ENCODE data around the gene PHLDA3.

The PHLDA3 gene

DNA sequence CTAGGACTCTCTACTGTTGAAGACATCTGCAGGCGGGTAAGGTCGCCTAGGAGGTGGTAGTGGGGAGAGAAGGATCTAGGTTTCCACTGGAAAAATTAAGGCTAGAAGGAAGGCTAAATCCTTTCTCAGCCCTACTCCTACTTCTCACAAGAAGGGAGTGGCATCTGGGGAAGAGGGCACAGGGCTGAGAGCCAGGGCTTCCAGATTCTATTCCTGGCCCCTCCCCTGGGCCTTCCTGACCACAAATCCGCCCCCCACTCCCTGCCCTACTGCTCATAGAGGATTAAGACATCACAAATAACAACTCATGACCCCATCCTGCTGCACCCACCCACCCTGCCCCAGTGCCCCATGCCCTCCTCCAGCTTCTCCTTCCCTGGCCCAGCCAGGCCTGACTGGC, 2.5 kb downstream of the PHLDA3 start:
- no peak for DNase-seq

DNA sequence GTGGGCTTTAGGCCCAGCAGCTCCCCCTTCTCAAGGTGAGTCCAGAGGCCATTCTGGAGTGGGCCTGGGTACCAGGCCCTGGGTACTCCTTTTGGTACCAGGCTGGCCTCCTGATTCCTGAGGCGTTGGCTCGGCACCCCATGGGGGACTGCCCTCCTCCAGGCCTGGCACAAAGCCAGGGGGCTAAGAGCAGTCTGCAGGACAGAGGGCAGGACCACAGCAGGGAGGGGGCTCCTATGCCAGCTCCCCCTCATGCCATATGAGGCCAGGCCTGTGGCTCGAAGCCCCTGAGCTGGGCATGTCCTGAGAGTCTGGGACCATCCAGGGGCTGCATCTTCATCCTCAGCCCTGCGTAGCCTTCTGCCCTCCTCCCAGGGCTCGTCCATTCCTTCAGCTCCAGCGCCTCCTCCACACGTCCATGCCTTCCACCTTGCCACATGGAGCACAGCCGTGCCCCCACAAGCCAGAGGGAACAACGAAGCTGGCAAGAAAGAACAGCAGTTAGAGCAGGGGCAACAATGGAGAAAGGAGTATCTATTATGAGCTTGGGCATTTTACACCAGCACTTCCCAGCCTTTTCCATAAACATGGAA, 3.2 kb downstream of the PHLDA3 start:
- DNase-seq = no peak

DNA sequence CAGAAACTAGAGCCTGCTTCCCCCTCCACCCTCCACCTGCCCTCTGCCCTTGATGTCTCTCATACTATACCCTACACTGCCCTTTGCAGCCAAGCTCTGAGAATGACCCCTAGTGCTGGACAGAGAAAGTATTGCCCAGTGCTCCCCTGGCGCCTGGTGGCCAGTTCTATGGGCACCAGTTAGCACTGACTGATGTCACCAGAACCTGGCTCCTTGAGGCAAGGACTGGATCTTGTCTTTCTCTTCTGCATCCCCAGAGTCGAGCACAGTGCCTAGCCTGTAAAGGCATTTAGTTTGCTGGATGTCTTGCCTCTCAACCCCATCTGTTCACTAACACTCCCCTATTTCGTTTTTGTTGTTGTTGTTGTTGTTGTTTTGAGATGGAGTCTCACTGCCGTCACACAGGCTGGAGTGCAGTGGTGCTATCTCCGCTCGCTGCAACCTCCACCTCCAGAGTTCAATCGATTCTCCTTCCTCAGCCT, 5.9 kb downstream of the PHLDA3 start:
- DNase-seq = peak in 45 of 56 donors; percentile 12 to 81 (median 53)

DNA sequence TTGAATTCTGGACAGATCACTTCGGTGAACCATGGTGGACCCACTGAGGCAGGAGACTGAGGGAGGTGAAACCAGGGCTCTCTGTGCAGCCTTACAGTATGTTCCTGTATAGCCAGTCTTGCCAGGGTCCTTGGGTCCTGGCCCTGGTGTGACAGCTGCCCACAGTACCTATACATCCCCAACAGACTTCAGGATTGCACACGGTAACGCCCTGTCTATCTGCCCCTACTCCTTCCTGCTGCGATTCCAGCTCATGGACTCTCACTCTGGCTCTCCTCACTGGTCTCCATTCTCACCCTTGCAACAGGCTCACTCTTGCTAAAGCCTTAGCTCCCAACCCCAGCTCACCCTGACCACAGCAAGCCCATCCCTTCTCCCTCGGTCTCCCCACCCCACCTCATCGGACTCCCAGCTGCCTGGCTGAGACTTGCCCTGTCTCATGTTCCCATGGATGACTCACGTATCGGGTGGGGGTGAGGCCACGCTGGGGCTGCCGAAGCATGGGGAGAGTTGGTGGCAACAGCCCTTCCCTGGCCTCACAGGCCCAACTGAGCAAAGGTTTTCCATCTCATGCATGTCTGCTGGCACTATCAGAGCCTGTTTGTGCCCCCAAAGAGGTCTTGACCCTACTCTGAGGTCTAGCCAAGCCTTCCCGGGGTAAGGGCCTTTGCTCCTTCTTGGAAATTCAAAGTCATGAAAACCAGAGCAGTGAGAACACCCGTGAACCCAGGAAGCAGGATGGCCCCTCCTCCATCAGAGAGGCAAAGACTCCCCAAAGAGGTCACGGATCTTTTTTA, 7.1 kb downstream of the PHLDA3 start:
- DNase-seq = peak in 49 of 56 donors; percentile 22 to 88 (median 65)

DNA sequence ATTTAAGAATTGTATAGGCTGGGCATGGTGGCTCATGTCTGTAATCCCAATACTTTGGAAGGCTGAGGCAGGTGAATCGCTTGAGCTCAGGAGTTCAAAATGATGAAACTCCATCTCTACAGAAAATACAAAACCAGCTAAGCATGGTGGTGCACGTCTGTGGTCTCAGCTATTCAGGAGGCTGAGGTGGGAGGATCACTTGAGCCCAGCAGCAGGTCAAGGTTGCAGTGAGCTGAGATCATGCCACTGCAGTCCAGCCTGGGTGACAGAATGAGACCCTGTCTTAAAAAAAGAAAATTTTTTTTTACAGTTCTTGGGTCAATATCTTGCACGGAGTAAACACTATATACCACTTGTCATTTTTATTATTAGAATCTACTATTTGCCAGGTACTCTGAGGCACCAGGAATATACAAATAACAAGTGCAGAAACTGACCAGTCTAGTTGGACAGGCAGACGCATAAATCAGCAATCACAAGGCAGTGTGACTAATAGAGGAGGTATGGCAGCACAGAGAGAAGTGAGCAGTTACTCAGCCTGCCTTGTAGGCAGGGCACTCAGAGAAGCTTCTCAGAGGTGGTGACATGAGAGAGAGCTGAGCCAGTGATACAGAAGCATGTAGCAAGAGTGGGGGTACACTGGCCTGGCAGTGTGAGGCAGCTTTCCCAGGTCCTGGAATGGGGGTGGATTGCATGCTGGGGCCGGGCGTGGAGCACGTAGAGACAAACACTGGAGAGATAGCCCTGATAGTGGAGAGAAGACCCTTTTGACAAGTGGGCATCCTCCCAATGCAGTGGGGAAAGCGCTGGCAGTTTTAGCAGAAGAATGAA, 8.0 kb downstream of the PHLDA3 start:
- peak in 2 of 56 donors; percentile 15 to 50 for DNase-seq

DNA sequence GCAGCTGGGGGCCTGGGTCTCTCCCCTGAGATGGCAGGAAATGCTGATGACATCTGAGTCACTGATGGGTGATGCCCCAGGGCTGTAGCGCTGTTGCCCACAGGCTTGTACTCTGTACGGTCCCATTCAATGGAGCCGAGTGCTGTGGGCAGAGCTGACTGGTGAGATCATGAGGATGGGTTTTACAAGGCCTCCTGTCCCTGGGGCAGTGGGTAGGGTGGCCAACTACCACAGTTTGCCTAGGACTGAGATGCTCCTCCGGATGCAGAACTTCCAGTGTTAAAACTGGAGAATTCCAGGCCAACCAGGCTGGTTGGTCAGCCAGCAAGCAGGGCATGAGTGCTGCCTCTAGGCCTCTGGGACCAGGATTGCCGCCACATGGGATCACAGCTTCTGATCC, 9.2 kb downstream of the PHLDA3 start:
- DNase-seq = no peak

DNA sequence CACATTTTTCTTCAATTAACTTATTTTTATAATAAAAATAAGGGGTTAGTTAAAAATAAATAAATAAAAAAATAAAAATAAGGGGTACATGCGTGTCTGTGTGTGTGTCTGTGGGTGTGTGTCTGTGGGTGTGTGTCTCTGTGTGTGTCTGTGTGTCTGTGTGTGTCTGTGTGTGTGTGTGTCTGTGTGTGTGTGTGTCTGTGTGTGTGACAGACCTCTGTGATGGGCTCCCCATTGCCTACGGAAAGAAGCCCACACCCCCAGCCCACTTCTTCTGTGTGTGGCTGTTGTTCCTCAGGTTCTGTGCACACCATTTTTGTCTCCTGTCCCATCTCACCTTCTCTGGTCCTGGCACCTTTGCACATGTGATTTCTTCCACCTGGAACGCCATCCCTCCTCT, 9.9 kb downstream of the PHLDA3 start:
- DNase-seq = no peak

DNA sequence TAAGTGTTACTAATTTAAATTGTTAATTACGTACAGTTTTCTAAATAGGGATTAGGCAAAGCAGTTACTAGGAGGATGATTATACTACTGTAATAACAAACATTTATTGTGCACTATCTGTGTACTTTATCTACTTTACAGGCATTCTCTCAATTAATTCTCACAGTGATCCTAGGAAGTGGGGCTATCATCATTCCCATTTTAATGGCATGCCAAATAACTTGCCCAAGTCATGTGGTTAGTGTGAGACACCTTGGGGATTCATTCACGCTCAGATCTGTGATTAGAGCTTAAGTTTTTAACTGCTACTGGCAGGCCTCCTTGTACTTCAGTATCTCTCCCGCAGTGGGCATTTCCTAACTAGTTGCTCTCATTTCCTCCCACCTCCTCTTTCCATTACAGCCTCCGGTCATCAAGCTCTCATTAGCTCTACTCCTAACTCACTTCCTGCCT, 11.5 kb downstream of the PHLDA3 start:
- no peak for DNase-seq

DNA sequence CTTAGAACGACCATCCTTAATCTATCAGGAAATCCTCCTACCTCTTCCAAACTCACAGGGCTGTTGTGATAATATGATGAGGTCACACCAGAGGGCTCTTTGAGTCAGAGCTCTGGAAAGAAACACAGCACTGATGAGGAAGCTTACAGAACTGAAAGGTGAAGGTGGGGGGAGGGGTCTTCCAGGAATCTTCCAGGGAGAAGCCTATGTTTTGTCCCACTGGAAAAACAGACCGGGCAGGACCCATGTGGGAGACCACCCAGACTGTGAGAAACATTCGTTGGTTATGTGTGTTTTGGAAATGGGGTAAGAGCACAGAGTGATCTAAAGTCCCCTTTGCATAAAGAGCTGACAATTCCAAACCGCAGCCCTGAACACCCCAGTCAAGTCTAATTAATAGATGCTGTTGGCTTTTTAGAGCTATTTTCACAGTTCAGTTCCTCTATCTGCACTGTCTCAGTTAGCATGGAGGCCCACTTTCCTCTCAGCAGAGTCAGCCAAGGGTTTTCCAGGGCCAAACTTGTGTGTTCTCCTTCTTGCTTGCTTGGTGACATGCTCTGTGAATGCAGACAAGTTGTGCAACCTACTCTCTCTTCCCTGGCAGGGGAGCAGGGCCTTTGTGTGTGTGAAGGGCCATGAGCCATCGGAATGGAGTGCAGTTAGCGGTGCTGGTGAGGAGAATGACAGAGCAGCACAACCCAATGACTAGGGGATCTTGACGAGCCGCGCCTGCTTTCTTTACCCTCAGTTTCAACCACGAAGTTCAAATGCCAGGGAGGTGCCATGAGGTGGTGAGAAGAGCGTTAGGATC, 12.3 kb downstream of the PHLDA3 start:
- peak in 25 of 56 donors; percentile 12 to 54 (median 33) for DNase-seq

DNA sequence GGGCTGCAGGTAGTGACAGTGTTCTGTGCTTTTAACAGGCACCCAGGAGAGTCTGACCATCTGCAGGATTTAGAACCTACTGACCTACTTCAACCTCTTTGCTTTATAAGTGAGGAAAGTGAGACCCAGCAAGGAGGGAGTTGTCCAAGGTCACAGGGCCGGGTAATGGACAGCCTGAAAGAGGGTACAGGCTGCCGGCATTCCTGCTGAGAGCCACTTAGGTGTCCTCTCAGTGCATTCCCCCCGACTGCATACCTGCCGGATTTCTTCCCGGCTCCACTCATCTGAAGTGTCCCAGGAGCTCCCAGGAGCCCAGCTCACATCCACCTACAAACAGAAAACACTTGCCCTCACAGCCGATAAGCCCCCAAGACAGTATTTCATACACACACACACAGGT, 13.9 kb downstream of the PHLDA3 start:
- DNase-seq = no peak

DNA sequence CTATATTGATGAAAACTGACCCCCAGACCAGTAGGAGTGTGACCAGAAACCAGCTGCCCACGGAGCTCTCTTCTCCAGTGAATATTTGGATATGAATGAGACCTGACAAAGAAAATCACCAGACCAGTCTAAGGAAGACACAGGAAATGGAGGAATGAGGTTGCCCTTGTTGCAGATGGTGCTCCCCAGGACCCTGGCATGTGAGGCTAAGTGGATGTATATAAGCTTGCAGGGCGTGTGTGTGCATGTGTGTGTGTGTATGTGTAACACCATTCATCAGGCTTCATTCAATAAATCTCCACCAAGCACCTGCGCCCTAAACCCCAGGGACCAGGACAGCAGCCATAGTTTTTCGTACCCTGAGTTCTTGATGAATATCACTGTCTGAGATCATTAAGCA, 14.4 kb downstream of the PHLDA3 start:
- DNase-seq = no peak

DNA sequence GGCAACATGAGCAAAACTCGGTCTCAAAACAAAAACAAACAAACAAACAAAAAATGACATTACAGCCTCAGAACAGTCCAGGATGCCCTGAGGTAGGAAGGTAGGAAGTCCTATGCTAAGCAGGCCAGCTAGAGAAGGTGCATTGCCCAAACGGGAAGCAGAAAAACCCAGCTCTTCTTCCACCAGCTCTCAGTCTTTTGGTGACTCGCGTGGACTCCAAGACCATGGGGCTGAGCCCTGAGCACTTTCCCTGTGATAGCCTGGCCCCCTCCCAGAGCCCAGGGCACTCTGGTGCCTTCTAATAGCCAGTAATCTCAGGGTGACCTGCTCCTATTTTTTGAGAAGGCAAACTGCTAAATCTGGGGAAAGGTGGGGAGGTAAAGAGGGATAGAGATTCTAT, 16.1 kb downstream of the PHLDA3 start:
- no peak for DNase-seq

DNA sequence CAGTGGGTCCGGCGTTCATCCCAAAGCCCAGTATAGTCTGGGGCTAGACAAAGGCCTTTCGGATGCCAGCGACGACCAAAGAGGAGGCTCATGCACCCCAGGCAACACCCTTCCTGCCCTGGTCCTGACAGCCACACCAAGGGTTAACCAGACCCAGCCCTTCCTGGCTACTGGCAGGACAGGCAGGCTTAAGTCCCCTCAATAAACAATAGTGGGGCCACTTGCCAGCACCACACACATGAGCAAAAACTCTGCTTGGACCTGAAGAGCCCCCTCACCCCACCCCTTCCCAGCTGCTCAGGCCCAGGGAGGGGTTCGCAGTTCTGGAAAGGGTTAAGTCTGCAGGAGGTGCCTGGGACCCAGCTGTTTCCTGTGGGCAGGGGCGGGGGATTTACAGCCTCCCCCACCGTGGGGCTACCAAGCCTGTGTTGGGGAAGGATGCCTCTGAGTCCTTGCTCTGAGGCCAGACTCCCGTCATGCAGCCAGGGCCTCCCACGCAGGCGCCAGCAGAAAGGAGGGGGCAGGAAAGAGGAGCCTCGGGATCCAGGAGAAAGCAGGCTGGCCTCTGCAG, 18.2 kb downstream of the PHLDA3 start:
- peak in 49 of 56 donors; percentile 24 to 85 (median 61) for DNase-seq

DNA sequence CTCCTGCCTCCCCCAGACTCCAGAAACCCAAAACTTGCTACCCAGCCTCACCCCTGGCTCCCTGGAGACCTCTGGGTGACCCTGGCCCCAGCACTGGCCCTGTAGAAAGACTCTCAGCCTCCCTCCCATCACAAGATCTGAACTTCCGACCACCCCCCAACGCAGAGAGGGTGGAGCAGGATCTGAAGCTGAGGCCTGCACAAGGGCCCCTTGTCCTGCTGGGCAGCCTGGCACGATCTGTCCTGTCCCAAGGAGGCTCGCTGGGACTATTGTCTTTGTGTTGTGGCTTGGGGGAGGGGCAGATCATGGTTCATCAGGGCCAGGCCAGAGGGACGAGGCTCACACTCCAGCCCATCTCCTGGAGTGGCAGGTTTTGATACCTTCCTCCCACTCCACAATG, 20.0 kb downstream of the PHLDA3 start:
- DNase-seq = peak in 53 of 56 donors; percentile 40 to 92 (median 81)

DNA sequence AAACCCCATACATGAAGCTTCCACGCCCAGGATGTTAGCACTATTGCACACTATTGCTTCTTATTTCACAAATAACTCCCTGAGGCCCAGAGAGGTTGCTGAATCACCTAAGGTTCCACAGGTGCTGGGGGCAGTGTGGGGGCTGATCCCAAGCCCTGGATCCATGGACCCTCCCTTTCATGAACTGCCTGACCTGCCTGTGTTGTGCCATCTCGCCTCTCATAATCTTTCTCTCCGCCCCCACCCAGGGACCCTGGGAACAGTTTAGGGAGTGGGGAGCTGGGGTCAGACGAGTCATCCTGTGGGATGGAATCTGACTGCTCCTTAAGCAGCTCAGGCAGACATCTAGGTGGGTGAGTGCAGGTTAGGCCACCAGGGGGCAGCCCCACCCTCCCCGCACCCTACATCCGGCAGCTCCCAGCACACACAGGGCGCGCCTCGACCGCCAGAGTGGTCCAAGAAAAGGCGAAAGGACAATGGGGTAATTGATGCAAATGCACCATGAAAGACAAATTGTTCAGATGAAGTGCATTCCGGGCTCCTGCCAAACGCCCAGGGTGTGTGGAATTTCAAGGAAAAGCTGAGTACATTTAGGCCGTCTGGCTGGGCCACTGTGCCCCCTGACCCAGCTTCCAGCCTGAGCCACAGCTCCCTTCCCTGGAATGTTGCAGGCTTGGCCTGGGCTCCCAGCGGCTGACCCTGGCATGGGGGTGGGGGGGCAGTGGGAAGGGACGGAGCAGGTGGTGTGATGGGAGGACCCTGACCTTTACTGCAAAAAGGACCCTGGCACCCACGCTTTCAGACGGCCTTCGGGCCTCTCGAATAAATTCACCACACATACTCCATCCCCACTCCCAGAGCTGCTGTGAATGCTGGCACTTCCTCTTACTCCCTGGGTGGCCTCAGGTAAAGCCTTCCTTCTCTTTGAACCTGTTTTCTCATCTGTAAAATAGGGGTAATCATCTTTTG, 20.8 kb downstream of the PHLDA3 start:
- DNase-seq = peak in 54 of 56 donors; percentile 39 to 92 (median 82)

DNA sequence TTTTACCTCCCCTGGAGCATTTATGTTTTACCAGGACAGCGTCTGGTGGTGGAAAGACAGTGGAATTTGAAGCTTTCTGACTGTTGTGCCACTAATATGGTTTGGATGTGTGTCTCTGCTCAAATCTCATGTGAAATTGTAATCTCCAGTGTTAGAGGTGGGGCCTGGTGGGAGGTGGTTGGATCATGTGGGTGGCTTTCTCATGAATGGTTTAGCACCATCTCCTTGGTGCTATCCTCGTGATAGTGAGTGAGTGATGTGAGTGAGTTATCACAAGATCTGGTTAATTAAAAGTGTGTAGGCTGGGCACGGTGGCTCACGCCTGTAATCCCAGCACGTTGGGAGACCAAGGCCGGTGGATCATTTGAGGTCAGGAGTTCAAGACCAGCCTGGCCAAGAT, 23.7 kb downstream of the PHLDA3 start:
- DNase-seq = peak in 7 of 56 donors; percentile 14 to 39 (median 22)

DNA sequence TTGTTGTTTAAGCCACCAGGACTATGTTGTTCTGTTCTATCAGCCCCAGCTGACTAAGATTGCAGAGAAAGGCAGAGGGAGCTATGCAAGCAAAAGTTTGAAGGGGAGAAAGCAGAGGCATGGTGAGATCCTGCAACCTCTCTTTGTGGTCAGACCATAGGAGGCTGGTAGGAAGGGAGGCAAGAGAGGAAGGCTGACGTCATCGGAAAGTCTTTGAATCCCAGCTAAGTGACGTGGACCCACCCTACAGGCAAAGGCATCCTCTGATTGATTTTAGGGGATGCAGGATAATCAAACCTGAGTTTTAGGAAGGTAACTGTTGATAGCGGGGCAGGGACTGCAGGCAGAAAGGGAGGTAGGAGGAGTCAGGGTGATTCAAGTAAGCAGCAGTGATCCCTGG, 24.2 kb downstream of the PHLDA3 start:
- no peak for DNase-seq

DNA sequence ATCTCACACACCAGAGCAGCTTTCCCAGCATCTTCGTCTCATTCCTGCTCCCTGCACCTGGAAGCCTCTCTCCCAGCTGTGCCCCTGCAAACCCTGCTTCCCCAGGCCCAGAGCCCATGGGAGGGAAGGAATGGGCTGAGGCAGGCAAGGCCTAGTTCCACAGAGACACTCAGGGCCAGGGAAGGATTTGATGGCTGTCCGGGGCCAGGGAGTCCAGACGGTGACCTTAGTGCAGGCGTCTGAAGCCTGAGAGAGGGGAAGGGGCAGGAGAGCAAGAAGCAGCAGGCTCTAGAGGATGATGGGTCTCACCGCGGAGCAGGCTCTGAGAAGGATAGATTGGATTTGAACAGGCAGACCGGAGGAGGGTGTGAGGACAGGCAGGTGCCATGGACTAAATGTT, 25.2 kb downstream of the PHLDA3 start:
- DNase-seq = no peak

DNA sequence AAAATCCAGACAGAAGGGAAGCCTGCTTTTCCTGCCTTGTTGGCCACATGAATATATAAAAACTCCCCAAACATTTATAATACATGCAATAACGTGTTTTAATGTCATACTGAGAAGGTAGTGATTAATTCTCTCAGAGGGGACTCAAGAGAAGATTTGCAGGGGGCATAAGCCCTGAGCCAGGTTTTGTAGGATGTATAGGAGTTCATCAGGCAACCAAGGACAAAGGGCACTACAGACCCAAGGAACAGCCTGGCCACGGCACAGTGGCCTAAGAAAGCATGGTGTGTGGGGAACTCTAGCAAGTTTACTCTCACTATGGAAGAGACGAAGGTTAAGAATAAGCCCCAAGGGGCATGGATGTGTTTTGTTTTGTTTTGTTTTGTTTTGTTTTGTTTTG, 32.0 kb downstream of the PHLDA3 start:
- no peak for DNase-seq

Measured in nucleus accumbens (tissue), 56 donors.